Measurements from ENCODE around the gene RNF223.

The RNF223 gene

GRCh38 chr1:1093610-1093943 lies 19.5 kb upstream of the RNF223 start:
- no peak for TF ChIP-seq CTCF (IDR thresholded peaks at IDR 0.05)
- Histone ChIP-seq H3K4me1 (ENCODE audit: control insufficient read depth in 1 of 2, insufficient read depth in 1 of 2, low read depth in 1 of 2, low read length in 1 of 2) (no peaks in the 10 kb centered on the region), H3K9me3 (no peaks in the 10 kb centered on the region), H3K27me3 (no peaks in the 10 kb centered on the region), H3K4me3 (ENCODE audit: low read depth in 1 of 2, low read length in 1 of 2) (no peak overlapping the region), H3K27ac (no peak overlapping the region), H3K36me3 (no peaks in the 10 kb centered on the region)

- H3K4me3 ChIP-seq (ENCODE audit: low read depth in 1 of 2, low read length in 1 of 2): no peak overlapping the region
- TF ChIP-seq CTCF (IDR thresholded peaks at IDR 0.05): no peak
- no peak overlapping the region for H3K27ac ChIP-seq
- no peaks in the 10 kb centered on the region for H3K9me3 ChIP-seq
- no peaks in the 10 kb centered on the region for H3K4me1 ChIP-seq (ENCODE audit: control insufficient read depth in 1 of 2, insufficient read depth in 1 of 2, low read depth in 1 of 2, low read length in 1 of 2)
- no peaks in the 10 kb centered on the region for H3K27me3 ChIP-seq
- H3K36me3 ChIP-seq: no peaks in the 10 kb centered on the region
Observed at GRCh38 chr1:1092894-1093609, 18.9 kb upstream of the RNF223 start.

GRCh38 chr1:1092149-1092855 lies 18.2 kb upstream of the RNF223 start:
- H3K9me3 ChIP-seq: no peaks in the 10 kb centered on the region
- H3K4me1 ChIP-seq (ENCODE audit: control insufficient read depth in 1 of 2, insufficient read depth in 1 of 2, low read depth in 1 of 2, low read length in 1 of 2): no peaks in the 10 kb centered on the region
- H3K27ac ChIP-seq: no peak overlapping the region
- H3K27me3 ChIP-seq: no peaks in the 10 kb centered on the region
- H3K4me3 ChIP-seq (ENCODE audit: low read depth in 1 of 2, low read length in 1 of 2): no peak overlapping the region
- TF ChIP-seq CTCF (IDR thresholded peaks at IDR 0.05): no peak
- no peaks in the 10 kb centered on the region for H3K36me3 ChIP-seq

GRCh38 chr1:1091344-1092148 lies 17.4 kb upstream of the RNF223 start:
- H3K27me3 ChIP-seq: no peaks in the 10 kb centered on the region
- no peak for TF ChIP-seq CTCF (IDR thresholded peaks at IDR 0.05)
- no peaks in the 10 kb centered on the region for H3K4me1 ChIP-seq (ENCODE audit: control insufficient read depth in 1 of 2, insufficient read depth in 1 of 2, low read depth in 1 of 2, low read length in 1 of 2)
- no peak overlapping the region for H3K27ac ChIP-seq
- no peaks in the 10 kb centered on the region for H3K36me3 ChIP-seq
- no peaks in the 10 kb centered on the region for H3K9me3 ChIP-seq
- H3K4me3 ChIP-seq (ENCODE audit: low read depth in 1 of 2, low read length in 1 of 2): no peak overlapping the region

- Histone ChIP-seq H3K27ac (no peak overlapping the region), H3K9me3 (no peaks in the 10 kb centered on the region), H3K27me3 (no peaks in the 10 kb centered on the region), H3K36me3 (no peaks in the 10 kb centered on the region), H3K4me1 (ENCODE audit: control insufficient read depth in 1 of 2, insufficient read depth in 1 of 2, low read depth in 1 of 2, low read length in 1 of 2) (no peaks in the 10 kb centered on the region), H3K4me3 (ENCODE audit: low read depth in 1 of 2, low read length in 1 of 2) (no peak overlapping the region)
- no peak for TF ChIP-seq CTCF (IDR thresholded peaks at IDR 0.05)
Observed at GRCh38 chr1:1090424-1091343, 16.6 kb upstream of the RNF223 start.

Measured in neutrophil (primary cell).